H1 (cell line): ENCODE measurements around the gene TRIM14. TPM values are rescaled to one million over a fixed set of nuclear protein-coding genes. Genes with fewer than 3 reads are reported as not detected.

Source experiments
- CTCF ChIA-PET: fragments of 300-600 bp; sonication (Branson Sonifier 250); formaldehyde crosslinking; loops from one replicate; lab custom pipeline; 2021; ENCODE audit not compliant: partially characterized antibody; lab: Charles Lee
- POLR2A ChIA-PET: fragments of 300-600 bp; sonication (Branson Sonifier 250); formaldehyde crosslinking; loops from one replicate; lab custom pipeline; 2021; ENCODE audit warnings: inconsistent platforms; ENCODE audit not compliant: partially characterized antibody; lab: Charles Lee
- DNase-seq, 2 experiments: peaks; one replicate each; pipeline versions ENCODE4 v3.0.0 to v3.0.0-alpha.2; 2010 to 2022; ENCODE audit warnings: low spot score in 2 of 2, low read depth in 1 of 2, mixed read lengths in 1 of 2
- FAIRE-seq: peaks from 2 replicates; lab custom pipeline; 2011; peaks lifted over from hg19 to GRCh38; lab: Jason Lieb, UNC
- H2AFZ ChIP-seq: 2 replicates; pipeline ENCODE4 v1.8.1; 2012; ENCODE audit warnings: low read length, inconsistent platforms
- H2AK5ac ChIP-seq: 2 replicates; pipeline ENCODE4 v1.6.1; 2013; ENCODE audit warnings: low read depth, low read length
- H2BK120ac ChIP-seq: replicated peaks from 2 replicates; pipeline ENCODE3; 2013; ENCODE audit warnings: low read depth, low read length, inconsistent platforms
- H2BK12ac ChIP-seq: 2 replicates; pipeline ENCODE4 v1.6.1; 2013; ENCODE audit warnings: low read depth, low read length
- H2BK15ac ChIP-seq: 2 replicates; pipeline ENCODE4 v1.6.1; 2013; ENCODE audit warnings: low read length
- H2BK20ac ChIP-seq: 2 replicates; pipeline ENCODE4 v1.6.1; 2013; ENCODE audit warnings: low read length
- H2BK5ac ChIP-seq: 2 replicates; pipeline ENCODE4 v1.6.1; 2013; ENCODE audit warnings: low read depth, low read length
- H3K14ac ChIP-seq: 2 replicates; pipeline ENCODE4 v1.6.1; 2013; ENCODE audit warnings: inconsistent platforms; ENCODE audit not compliant: insufficient read length
- H3K18ac ChIP-seq: 2 replicates; pipeline ENCODE4 v1.6.1; 2013; ENCODE audit warnings: low read length; ENCODE audit errors: extremely low read depth
- H3K23ac ChIP-seq: 2 replicates; pipeline ENCODE4 v1.6.1; 2013; ENCODE audit warnings: inconsistent platforms; ENCODE audit not compliant: insufficient read length
- H3K23me2 ChIP-seq: 2 replicates; pipeline ENCODE4 v1.6.1; 2013; ENCODE audit warnings: low read depth, low read length
- H3K27ac ChIP-seq: 2 replicates; pipeline ENCODE4 v1.6.1; 2011; ENCODE audit warnings: low read depth, low read length, inconsistent platforms
- H3K27me3 ChIP-seq, 4 experiments: replicated peaks in 1 of 4; 1 replicate in 1 of 4; 2 replicates in 3 of 4; pipeline versions ENCODE4 v1.6.1 to v1.8.1; 2011 to 2013; ENCODE audit warnings: low read length in 3 of 4, mild to moderate bottlenecking in 3 of 4, inconsistent platforms in 2 of 4, mixed read lengths in 2 of 4, moderate library complexity in 1 of 4; ENCODE audit not compliant: control insufficient read depth in 3 of 4, insufficient read depth in 3 of 4; ENCODE audit errors: extremely low read depth in 1 of 4
- H3K36me3 ChIP-seq, 4 experiments: 2 replicates each; pipeline versions ENCODE4 v1.6.1 to v1.8.1; 2011 to 2013; ENCODE audit warnings: mild to moderate bottlenecking in 4 of 4, low read length in 3 of 4, moderate library complexity in 2 of 4, control low read depth in 1 of 4, inconsistent platforms in 1 of 4; ENCODE audit not compliant: insufficient read depth in 4 of 4, control insufficient read depth in 2 of 4
- H3K4ac ChIP-seq: replicated peaks from 2 replicates; pipeline ENCODE3; 2013; ENCODE audit warnings: low read length, low read depth, mixed read lengths, inconsistent platforms; ENCODE audit not compliant: insufficient read length
- H3K4me1 ChIP-seq, 4 experiments: replicated peaks in 1 of 4; 1 replicate in 1 of 4; 2 replicates in 3 of 4; pipeline versions ENCODE4 v1.6.1 to v1.8.1; 2011 to 2013; ENCODE audit warnings: low read length in 3 of 4, inconsistent platforms in 2 of 4, mixed read lengths in 1 of 4; ENCODE audit not compliant: insufficient read depth in 4 of 4, control insufficient read depth in 3 of 4
- H3K4me2 ChIP-seq, 2 experiments: 2 replicates each; pipeline versions ENCODE4 v1.6.1 to v1.8.1; 2011 to 2013; ENCODE audit warnings: low read depth in 2 of 2, low read length in 2 of 2, control low read depth in 1 of 2, inconsistent platforms in 1 of 2, mild to moderate bottlenecking in 1 of 2; ENCODE audit not compliant: insufficient read depth in 1 of 2
- H3K4me3 ChIP-seq, 4 experiments: fragments of 200-600, 300-600 bp in 1 of 4; sonication (generic), shearing (Covaris generic), sonication (Bioruptor Twin) in 1 of 4; 2 replicates each; pipeline versions ENCODE4 v1.5.1 to v1.8.1; 2011 to 2016; ENCODE audit warnings: low read length in 4 of 4, low read depth in 3 of 4, control low read depth in 2 of 4, inconsistent platforms in 2 of 4, mild to moderate bottlenecking in 2 of 4, mixed read lengths in 1 of 4, moderate library complexity in 1 of 4; ENCODE audit not compliant: insufficient read depth in 2 of 4; ENCODE audit errors: extremely low read depth in 1 of 4
- H3K56ac ChIP-seq: replicated peaks from 2 replicates; pipeline ENCODE3; 2013; ENCODE audit warnings: low read depth, mild to moderate bottlenecking, mixed read lengths, low read length, inconsistent platforms; ENCODE audit not compliant: insufficient read length
- H3K79me1 ChIP-seq: 2 replicates; pipeline ENCODE4 v1.6.1; 2013; ENCODE audit warnings: low read depth, low read length, control low read depth
- H3K79me2 ChIP-seq, 2 experiments: 2 replicates each; pipeline versions ENCODE4 v1.6.1 to v1.8.1; 2012 to 2013; ENCODE audit warnings: low read length in 2 of 2, mild to moderate bottlenecking in 2 of 2, inconsistent platforms in 1 of 2; ENCODE audit not compliant: insufficient read depth in 2 of 2, control insufficient read depth in 1 of 2
- H3K9ac ChIP-seq, 4 experiments: replicated peaks in 1 of 4; 1 replicate in 1 of 4; 2 replicates in 3 of 4; pipeline versions ENCODE4 v1.6.1 to v1.8.1; 2011 to 2013; ENCODE audit warnings: low read depth in 3 of 4, low read length in 3 of 4, control low read depth in 2 of 4, mild to moderate bottlenecking in 2 of 4, moderate library complexity in 2 of 4, inconsistent platforms in 1 of 4; ENCODE audit errors: extremely low read depth in 1 of 4
- H3K9me3 ChIP-seq, 2 experiments: 2 replicates each; pipeline versions ENCODE4 v1.6.1 to v1.8.1; 2012 to 2013; ENCODE audit warnings: mild to moderate bottlenecking in 2 of 2, moderate library complexity in 2 of 2, control low read depth in 1 of 2, inconsistent platforms in 1 of 2, low read depth in 1 of 2, low read length in 1 of 2, mixed read lengths in 1 of 2; ENCODE audit not compliant: insufficient read depth in 2 of 2
- H4K20me1 ChIP-seq, 2 experiments: replicated peaks in 1 of 2; 2 replicates each; pipeline versions ENCODE3 to v1.8.1; 2011 to 2013; ENCODE audit warnings: inconsistent platforms in 2 of 2, low read length in 2 of 2, mild to moderate bottlenecking in 1 of 2; ENCODE audit not compliant: insufficient read depth in 2 of 2, control insufficient read depth in 1 of 2
- H4K5ac ChIP-seq: 2 replicates; pipeline ENCODE4 v1.6.1; 2013; ENCODE audit warnings: low read length, low read depth, mixed read lengths, inconsistent platforms; ENCODE audit not compliant: insufficient read length
- H4K8ac ChIP-seq: 2 replicates; pipeline ENCODE4 v1.8.0; 2013; ENCODE audit warnings: mild to moderate bottlenecking, moderate library complexity, low read length, inconsistent platforms; ENCODE audit not compliant: insufficient read depth; ENCODE audit errors: extremely low read depth
- H4K91ac ChIP-seq: replicated peaks from 2 replicates; pipeline ENCODE3; 2013; ENCODE audit warnings: low read length, mixed read lengths, inconsistent platforms; ENCODE audit not compliant: insufficient read length
- ATF3 ChIP-seq: IDR thresholded peaks from 2 replicates; pipeline ENCODE4 v1.6.1; 2011; ENCODE audit warnings: low read depth, mild to moderate bottlenecking, low read length; ENCODE audit not compliant: insufficient read depth
- BRCA1 ChIP-seq: IDR thresholded peaks from 2 replicates; pipeline ENCODE4 v1.6.1; 2012; ENCODE audit warnings: low read depth, low read length, improper control_type of control experiment
- CTBP2 ChIP-seq: IDR thresholded peaks from 2 replicates; pipeline ENCODE4 v1.7.0; 2011; ENCODE audit warnings: borderline replicate concordance, mild to moderate bottlenecking, moderate library complexity, mixed read lengths, low read length; ENCODE audit not compliant: insufficient read depth, insufficient read length
- EGR1 ChIP-seq: IDR thresholded peaks from 2 replicates; pipeline ENCODE4 v1.6.1; 2011; ENCODE audit warnings: low read depth, low read length, borderline replicate concordance
- POLR2AphosphoS5 ChIP-seq: IDR thresholded peaks from 2 replicates; pipeline ENCODE4 v1.6.1; 2011; ENCODE audit warnings: low read depth, low read length
- RBBP5 ChIP-seq: IDR thresholded peaks from 2 replicates; pipeline ENCODE4 v1.7.1; 2012; ENCODE audit warnings: low read depth, mild to moderate bottlenecking, inconsistent platforms, low read length, moderate library complexity, borderline replicate concordance
- SIN3A ChIP-seq, 2 experiments: IDR thresholded peaks in 1 of 2; conservative IDR thresholded peaks in 1 of 2; 2 replicates each; pipeline ENCODE4 v1.6.1; 2011 to 2012; ENCODE audit warnings: low read length in 2 of 2, improper control_type of control experiment in 1 of 2, low read depth in 1 of 2, mild to moderate bottlenecking in 1 of 2
- SP2 ChIP-seq: IDR thresholded peaks from 2 replicates; pipeline ENCODE4 v1.6.1; 2012; ENCODE audit warnings: mild to moderate bottlenecking, low read length, inconsistent platforms
- TAF1 ChIP-seq: IDR thresholded peaks from 2 replicates; pipeline ENCODE4 v1.6.1; 2011; ENCODE audit warnings: mild to moderate bottlenecking, low read depth, low read length
- TAF7 ChIP-seq: optimal IDR thresholded peaks from 2 replicates; pipeline ENCODE3; 2011; ENCODE audit warnings: low read depth, mild to moderate bottlenecking, inconsistent platforms, low read length, moderate library complexity, borderline replicate concordance
- ZNF274 ChIP-seq: IDR thresholded peaks from 2 replicates; pipeline ENCODE4 v1.7.0; 2012; ENCODE audit warnings: low read length, borderline replicate concordance; ENCODE audit errors: extremely low read depth
- WGBS, 2 experiments: shearing (Covaris generic) in 1 of 2; methylation state at CpG; one replicate each; pipeline versions ENCODE4 v1.1.6 to v1.1.7; 2013 to 2015; ENCODE audit warnings: low lambda C conversion rate in 2 of 2, mixed read lengths in 2 of 2, inconsistent platforms in 1 of 2, low coverage in 1 of 2, missing lambda C conversion rate in 1 of 2; ENCODE audit not compliant: insufficient replicate concordance in 2 of 2, insufficient coverage in 1 of 2, insufficient read length in 1 of 2; ENCODE audit errors: extremely low coverage in 1 of 2, missing lambda C conversion rate in 1 of 2; 5-methylcytosine and 5-hydroxymethylcytosine counted together
- polyA plus RNA-seq, 7 experiments: library from polyadenylated mRNA; depleted of rRNA in 3 of 7; stranded (reverse) in 5 of 7; unstranded in 2 of 7; fragments of >200 nt in 5 of 7; fragments of 200-250 nt in 2 of 7; gene quantifications; 1 replicate in 5 of 7; 2 replicates in 1 of 7; 4 replicates in 1 of 7; pipeline versions ENCODE4 v1.2.1 to v1.2.3, GENCODE V29; 2011 to 2013; ENCODE audit warnings: missing spikeins in 2 of 7, mixed read lengths in 2 of 7
- total RNA-seq: library from RNA; stranded (reverse); fragmentation: NEBNext Ultra II Directional; extraction: Animal tissue kit (Norgen Biotek cat#: 25700); gene quantifications from 2 replicates; pipeline ENCODE4 v1.2.1, GENCODE V29; 2021

TRIM14 gene
- total and polyA plus RNA-seq, 2 of the 8 experiments (the other 6 are each of a cell fraction or from before 2014, with no cell fraction given): 9.2 to 19.4 TPM

- no peak overlapping the region for H4K5ac ChIP-seq
- peaks cover 1 to 6% of the 10 kb centered on the region in 2 experiments for H4K20me1 ChIP-seq
- no peak overlapping the region for H2BK12ac ChIP-seq
- no peak overlapping the region for H4K8ac ChIP-seq
- no peak overlapping the region for H3K4me2 ChIP-seq
- H3K4ac ChIP-seq: no peak overlapping the region
- H3K14ac ChIP-seq: no peak overlapping the region
- DNase-seq (no peak), FAIRE-seq (no peak)
- H3K9ac ChIP-seq: no peak overlapping the region
- no peak overlapping the region for H3K4me3 ChIP-seq
- no peak overlapping the region for H3K27ac ChIP-seq
- H3K27me3 ChIP-seq: no peaks in the 10 kb centered on the region
- no peak overlapping the region for H2BK15ac ChIP-seq
- no peaks in the 10 kb centered on the region for H3K23me2 ChIP-seq
- no peaks in the 10 kb centered on the region for H3K9me3 ChIP-seq
- CTCF ChIA-PET: interaction anchor here (1.0 kb wide), 1 partner anchor 245 kb away, joined by 5 read pairs; no protein-coding TSS in a partner anchor
- no peak for TF ChIP-seq ATF3
- no peak for TF ChIP-seq POLR2AphosphoS5
- no peak for TF ChIP-seq BRCA1
- TF ChIP-seq ZNF274: no peak
- no peak for TF ChIP-seq SIN3A (conservative IDR thresholded peaks at IDR 0.05 in 1 of 2, IDR thresholded peaks at IDR 0.05 in 1 of 2; ENCODE audit: low read depth in 1 of 2, low read length in 2 of 2)
- TF ChIP-seq TAF7: no peak
- TF ChIP-seq EGR1: no peak
- no peak for TF ChIP-seq CTBP2
- no peak for TF ChIP-seq TAF1
- no peak for TF ChIP-seq RBBP5
- TF ChIP-seq SP2: no peak
- 94 to 100% methylated on average over 1 to 7 of the region's 7 CpGs for WGBS, 2 experiments
- peaks cover 0 to 5% (median 3%) of the 10 kb centered on the region in 4 experiments; a peak in 3 of 7 replicates for H3K4me1 ChIP-seq
- H2AK5ac ChIP-seq: no peak overlapping the region
- no peak overlapping the region for H2BK120ac ChIP-seq
- no peak overlapping the region for H2BK5ac ChIP-seq
- H3K79me1 ChIP-seq: 0 out of 2 replicates have a peak, but pooled peaks cover 4% of the 10 kb centered on the region
- H3K23ac ChIP-seq: no peak overlapping the region
- no peak overlapping the region for H4K91ac ChIP-seq
- H2AFZ ChIP-seq: no peak overlapping the region
- H3K18ac ChIP-seq: no peak overlapping the region
- peaks cover 0 to 2% of the 10 kb centered on the region in 2 experiments; a peak in 1 of 4 replicates for H3K79me2 ChIP-seq
- H2BK20ac ChIP-seq: no peak overlapping the region
- POLR2A ChIA-PET: no interaction called here
- no peak overlapping the region for H3K56ac ChIP-seq
- H3K36me3 ChIP-seq: peaks cover 0 to 5% (median 0%) of the 10 kb centered on the region in 4 experiments; a peak in 2 of 8 replicates
Measured at GRCh38 chr9:98070704-98071103, 48.3 kb downstream of the TRIM14 start.
